ENCODE data around the gene SLMAP. TPM values are rescaled to one million over a fixed set of nuclear protein-coding genes. Genes with fewer than 3 reads are reported as not detected.

SLMAP gene
- total and polyA plus RNA-seq, 10 donors, result 7.8 to 77.3 (median 62.9) TPM

DNA sequence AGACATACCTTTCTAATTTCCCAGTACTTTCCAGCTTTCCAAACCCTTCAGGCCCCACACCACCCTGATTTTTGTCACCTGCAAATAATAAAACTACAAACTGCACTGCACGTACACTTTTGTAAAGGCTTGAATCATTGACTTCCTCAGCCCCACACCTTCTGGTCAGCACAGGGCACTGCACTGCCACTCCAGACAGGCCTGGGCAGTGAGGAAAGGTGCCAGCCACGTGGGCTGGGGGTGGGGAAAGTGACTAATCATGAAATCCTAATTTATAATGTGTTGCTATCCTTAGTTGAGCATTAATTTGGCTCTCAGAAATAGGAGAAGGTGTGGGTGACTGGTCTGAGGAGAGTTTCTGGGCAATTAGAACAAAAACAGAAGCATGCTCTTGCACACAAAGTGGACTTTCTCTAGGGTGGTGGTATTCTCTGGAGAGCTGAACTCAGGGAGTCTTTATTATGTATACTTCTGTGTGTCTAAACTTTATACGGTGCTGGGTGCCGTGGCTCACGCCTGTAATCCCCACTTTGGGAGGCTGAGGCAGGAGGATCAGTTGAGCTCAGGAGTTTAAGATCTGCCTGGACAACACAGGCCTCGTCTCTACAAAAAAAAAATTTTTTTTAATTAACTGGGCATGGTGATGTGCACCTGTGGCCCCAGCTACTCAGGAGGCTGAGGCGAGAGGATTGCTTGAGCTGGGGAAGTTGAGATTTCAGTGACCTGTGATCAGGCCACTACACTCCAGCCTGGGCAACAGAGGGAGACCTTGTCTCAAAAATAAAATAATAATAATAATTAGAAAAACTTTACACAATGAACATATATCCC lies 193.9 kb downstream of the SLMAP start:
- Histone ChIP-seq H3K36me3 (no peaks in the 10 kb centered on the region), H3K4me3 (no peak overlapping the region), H3K4me1 (peaks cover 20 to 43% (median 30%) of the 10 kb centered on the region in 6 donors), H3K27me3 (replicated peaks in 1 of 7) (no peaks in the 10 kb centered on the region), H3K27ac (peak overlapping the region in 3 of 8 donors; percentile 7 to 82 (median 62)), H3K9me3 (no peaks in the 10 kb centered on the region)
- peak; percentile 45 for DNase-seq
- intact Hi-C loops (cut with DNase I; ENCODE audit: low total_unique reads), result no loop called here
- WGBS, 5 donors, result 79 to 88% (median 83%) methylated on average over 7 of the region's 7 CpGs
- TF ChIP-seq, protein P1, sequence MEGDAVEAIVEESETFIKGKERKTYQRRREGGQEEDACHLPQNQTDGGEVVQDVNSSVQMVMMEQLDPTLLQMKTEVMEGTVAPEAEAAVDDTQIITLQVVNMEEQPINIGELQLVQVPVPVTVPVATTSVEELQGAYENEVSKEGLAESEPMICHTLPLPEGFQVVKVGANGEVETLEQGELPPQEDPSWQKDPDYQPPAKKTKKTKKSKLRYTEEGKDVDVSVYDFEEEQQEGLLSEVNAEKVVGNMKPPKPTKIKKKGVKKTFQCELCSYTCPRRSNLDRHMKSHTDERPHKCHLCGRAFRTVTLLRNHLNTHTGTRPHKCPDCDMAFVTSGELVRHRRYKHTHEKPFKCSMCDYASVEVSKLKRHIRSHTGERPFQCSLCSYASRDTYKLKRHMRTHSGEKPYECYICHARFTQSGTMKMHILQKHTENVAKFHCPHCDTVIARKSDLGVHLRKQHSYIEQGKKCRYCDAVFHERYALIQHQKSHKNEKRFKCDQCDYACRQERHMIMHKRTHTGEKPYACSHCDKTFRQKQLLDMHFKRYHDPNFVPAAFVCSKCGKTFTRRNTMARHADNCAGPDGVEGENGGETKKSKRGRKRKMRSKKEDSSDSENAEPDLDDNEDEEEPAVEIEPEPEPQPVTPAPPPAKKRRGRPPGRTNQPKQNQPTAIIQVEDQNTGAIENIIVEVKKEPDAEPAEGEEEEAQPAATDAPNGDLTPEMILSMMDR (IDR thresholded peaks at IDR 0.05 in 8 of 11, conservative IDR thresholded peaks at IDR 0.05 in 3 of 11), result no peak
- TF ChIP-seq POLR2AphosphoS5 (IDR thresholded peaks at IDR 0.05) (no peak), POLR2A (IDR thresholded peaks at IDR 0.05) (no peak)

DNA sequence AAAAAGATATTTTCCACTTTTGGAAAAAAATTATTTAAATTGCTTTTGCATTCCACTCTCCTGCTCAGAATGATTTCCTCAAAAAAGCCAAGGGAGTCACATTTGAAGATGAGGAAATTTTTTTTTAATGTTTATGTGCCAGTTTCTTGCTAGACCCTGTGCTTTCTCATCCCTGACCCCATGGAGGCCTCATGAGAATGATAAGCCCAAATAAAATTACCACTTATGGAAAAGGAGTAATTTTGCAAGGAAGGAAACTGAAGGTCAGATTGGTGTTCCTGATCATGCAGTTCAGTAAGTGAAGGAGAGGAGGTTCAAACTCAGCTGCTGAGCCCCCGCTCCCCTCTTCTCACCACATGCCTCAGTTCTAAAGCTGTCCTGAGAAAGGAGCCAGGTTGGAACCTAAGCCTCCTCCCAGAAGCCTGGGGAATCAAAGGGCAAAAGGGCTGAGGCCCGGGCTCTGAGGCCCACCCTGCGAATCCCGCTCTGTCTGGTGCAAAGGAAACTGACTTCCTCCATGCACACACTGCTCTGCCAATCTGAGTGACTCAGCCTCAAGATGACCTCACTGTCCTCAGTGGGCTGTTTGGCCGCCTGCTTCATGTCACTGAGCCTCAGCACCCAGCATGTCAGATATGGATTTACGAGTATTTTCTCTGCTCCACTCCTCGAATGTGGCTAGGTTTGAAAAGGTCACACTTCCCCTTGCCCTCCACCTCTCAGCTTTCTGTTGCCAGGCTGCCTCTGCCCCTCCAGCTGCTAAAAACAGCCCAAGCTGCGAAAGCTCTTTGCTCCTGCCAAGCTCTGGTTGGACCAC lies 195.2 kb downstream of the SLMAP start:
- DNase-seq, result peak; percentile 78
- Histone ChIP-seq H3K27me3 (replicated peaks in 1 of 7) (no peaks in the 10 kb centered on the region), H3K4me1 (peaks cover 20 to 44% (median 30%) of the 10 kb centered on the region in 6 donors), H3K4me3 (no peak overlapping the region), H3K36me3 (no peaks in the 10 kb centered on the region), H3K27ac (peak overlapping the region; percentile 5 to 82 (median 66)), H3K9me3 (no peaks in the 10 kb centered on the region)
- TF ChIP-seq POLR2AphosphoS5 (IDR thresholded peaks at IDR 0.05), result peak in 2 of 3 donors; percentile 68 to 73
- TF ChIP-seq POLR2A (IDR thresholded peaks at IDR 0.05), result no peak
- intact Hi-C loops (cut with DNase I; ENCODE audit: low total_unique reads), result no loop called here
- WGBS, 5 donors, result 17 to 31% (median 19%) methylated on average over 8 of the region's 8 CpGs

- WGBS, 5 donors, result 79 to 92% (median 84%) methylated on average over 4 of the region's 4 CpGs
- Histone ChIP-seq H3K9me3 (no peaks in the 10 kb centered on the region), H3K36me3 (no peaks in the 10 kb centered on the region), H3K4me3 (no peak overlapping the region), H3K27me3 (replicated peaks in 1 of 7) (no peaks in the 10 kb centered on the region), H3K4me1 (peaks cover 20 to 53% (median 30%) of the 10 kb centered on the region in 6 donors), H3K27ac (peak overlapping the region; percentile 5 to 82 (median 66))
- peak; percentile 64 for DNase-seq
- intact Hi-C loops (cut with DNase I; ENCODE audit: low total_unique reads), result no loop called here
- no peak for TF ChIP-seq POLR2AphosphoS5 (IDR thresholded peaks at IDR 0.05)
- TF ChIP-seq, protein P1 (IDR thresholded peaks at IDR 0.05 in 8 of 11, conservative IDR thresholded peaks at IDR 0.05 in 3 of 11), result no peak
- no peak for TF ChIP-seq POLR2A (IDR thresholded peaks at IDR 0.05)
Observed at GRCh38 chr3:57952208-57952631, 196.1 kb downstream of the SLMAP start.

DNA sequence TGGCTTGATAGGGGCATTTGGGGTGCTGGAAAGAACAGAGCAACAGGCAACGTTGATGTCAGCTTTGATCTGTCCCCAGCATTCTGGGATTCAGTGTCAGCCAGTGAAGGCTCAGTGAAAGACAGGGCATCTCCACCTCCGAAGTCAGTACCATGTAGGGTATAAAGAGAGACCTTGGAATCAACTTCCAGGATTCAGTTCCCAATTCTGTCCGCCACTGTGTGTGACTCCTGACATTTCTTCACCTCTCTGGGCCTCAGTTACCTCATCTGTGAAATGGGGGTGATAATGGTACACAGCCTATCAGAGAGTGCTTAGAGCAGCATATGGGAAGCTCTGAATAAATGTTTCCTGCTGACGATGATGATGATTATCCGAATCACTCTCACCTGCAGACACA lies 196.5 kb downstream of the SLMAP start:
- TF ChIP-seq POLR2A (IDR thresholded peaks at IDR 0.05) (no peak), POLR2AphosphoS5 (IDR thresholded peaks at IDR 0.05) (no peak)
- TF ChIP-seq, protein P1 (IDR thresholded peaks at IDR 0.05 in 8 of 11, conservative IDR thresholded peaks at IDR 0.05 in 3 of 11), result no peak
- DNase-seq, result no peak
- Histone ChIP-seq H3K27me3 (replicated peaks in 1 of 7) (no peaks in the 10 kb centered on the region), H3K4me1 (peaks cover 20 to 53% (median 30%) of the 10 kb centered on the region in 6 donors), H3K36me3 (no peaks in the 10 kb centered on the region), H3K27ac (peak overlapping the region in 5 of 8 donors; percentile 9 to 82 (median 40)), H3K4me3 (no peak overlapping the region), H3K9me3 (no peaks in the 10 kb centered on the region)
- intact Hi-C loops (cut with DNase I; ENCODE audit: low total_unique reads), result no loop called here
- 81 to 88% (median 85%) methylated on average over 5 of the region's 5 CpGs for WGBS, 5 donors
